RWPE1 (cell line): ENCODE data around the gene CABP7.

ENCODE experiments used
- CTCF ChIA-PET: fragments of 350-600 bp; sonication (Branson Sonifier 250); formaldehyde crosslinking; extraction: SDS; loops from one replicate; lab custom pipeline; 2021; lab: Yijun Ruan, JAX
- POLR2A ChIA-PET: fragments of 400-600 bp; formaldehyde crosslinking; extraction: SDS; loops from one replicate; lab custom pipeline; 2020; ENCODE audit warnings: antibody characterized with exemption; ENCODE audit not compliant: low non-redundant PET; lab: Yijun Ruan, JAX
- DNase-seq: peaks from one replicate; pipeline ENCODE4 v3.0.0; 2012; ENCODE audit warnings: low spot score
- H3K27ac ChIP-seq: fragments of 450-650 bp; 2 replicates; pipeline ENCODE4 v1.5.1; 2017
- CTCF ChIP-seq: fragments of 450-650 bp; conservative IDR thresholded peaks from 2 replicates; pipeline ENCODE4 v1.5.1; 2017; ENCODE audit warnings: low read depth, mild to moderate bottlenecking

CABP7 gene

GRCh38 chr22:29693161-29693560 is 26.6 kb upstream of the CABP7 start:
- H3K27ac ChIP-seq: peak overlapping the region; percentile 15
- TF ChIP-seq CTCF: no peak
- DNase-seq: no peak
- CTCF ChIA-PET: no interaction called here
- POLR2A ChIA-PET: no interaction called here

- TF ChIP-seq CTCF: no peak
- DNase-seq: no peak
- H3K27ac ChIP-seq: peak overlapping the region; percentile 25; the same call in 1 of the 2 replicates
- ChIA-PET POLR2A (no interaction called here), CTCF (no interaction called here)
These were observed 26.1 kb upstream of the CABP7 start for GRCh38 chr22:29693671-29694070.

GRCh38 chr22:29695129-29695926 is 24.5 kb upstream of the CABP7 start:
- no peak for DNase-seq
- POLR2A ChIA-PET: interaction anchor here (0.5 kb wide), 1 partner anchor 14 kb away, joined by 6 read pairs; no protein-coding TSS in a partner anchor
- CTCF ChIA-PET: no interaction called here
- TF ChIP-seq CTCF: no peak
- H3K27ac ChIP-seq: peak overlapping the region; percentile 25

GRCh38 chr22:29697853-29698598 is 21.8 kb upstream of the CABP7 start:
- DNase-seq: no peak
- CTCF ChIA-PET: no interaction called here
- POLR2A ChIA-PET: no interaction called here
- H3K27ac ChIP-seq: peak overlapping the region; percentile 5; the same call in 1 of the 2 replicates
- TF ChIP-seq CTCF: no peak

GRCh38 chr22:29700206-29700899 is 19.4 kb upstream of the CABP7 start:
- ChIA-PET POLR2A (no interaction called here), CTCF (no interaction called here)
- DNase-seq: no peak
- TF ChIP-seq CTCF: no peak
- H3K27ac ChIP-seq: no peak overlapping the region

GRCh38 chr22:29700900-29701154 is 19.0 kb upstream of the CABP7 start:
- H3K27ac ChIP-seq: no peak overlapping the region
- TF ChIP-seq CTCF: no peak
- DNase-seq: no peak
- POLR2A ChIA-PET: no interaction called here
- CTCF ChIA-PET: interaction anchor here (1.0 to 1.2 kb wide), 2 partner anchors 304 to 388 kb away, joined by 4 to 5 read pairs; no protein-coding TSS in a partner anchor
